Breast epithelium (tissue), 3 donors: ENCODE data around the gene GFOD2.

ENCODE experiments used
- POLR2A ChIP-seq: fragments of 450-650 bp; IDR thresholded peaks from one replicate; pipeline ENCODE4 v1.6.1; 2016; ENCODE audit warnings: antibody characterized with exemption, mild to moderate bottlenecking, moderate library complexity
- POLR2AphosphoS5 ChIP-seq, 3 donors: sonication (generic); formaldehyde crosslinking; IDR thresholded peaks; one replicate each; pipeline ENCODE4 v1.6.1; 2017; ENCODE audit warnings: antibody characterized with exemption in 3 of 3
- TF ChIP-seq, protein P1 (sequence below), 3 donors: fragments of 450-650 bp; IDR thresholded peaks; one replicate each; pipeline ENCODE4 v1.5.1; 2016 to 2017; ENCODE audit warnings: antibody characterized with exemption in 3 of 3, mild to moderate bottlenecking in 3 of 3, moderate library complexity in 3 of 3

DNA sequence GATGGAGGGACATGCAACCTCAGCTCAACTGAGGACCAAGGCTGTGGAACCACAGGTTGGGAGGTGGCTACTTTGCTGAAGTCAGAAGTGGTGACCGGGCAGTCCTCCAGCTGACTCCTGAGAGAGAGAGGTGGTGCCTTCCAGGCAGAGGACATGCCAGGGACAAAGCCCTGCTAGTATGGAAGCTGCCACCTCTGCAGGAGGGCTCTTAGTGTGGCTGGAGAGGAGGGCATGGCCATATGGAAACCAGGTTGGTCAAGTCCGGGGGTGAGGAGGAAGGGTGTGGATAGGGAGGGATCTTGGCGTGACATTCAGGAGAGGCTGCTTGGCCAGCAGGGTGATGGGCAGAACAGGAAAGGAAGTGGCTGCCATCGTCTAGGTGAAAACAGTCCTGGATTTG lies 46.8 kb downstream of the GFOD2 start:
- TF ChIP-seq POLR2A (no peak), POLR2AphosphoS5 (IDR thresholded peaks at IDR 0.05) (no peak)
- TF ChIP-seq, protein P1, sequence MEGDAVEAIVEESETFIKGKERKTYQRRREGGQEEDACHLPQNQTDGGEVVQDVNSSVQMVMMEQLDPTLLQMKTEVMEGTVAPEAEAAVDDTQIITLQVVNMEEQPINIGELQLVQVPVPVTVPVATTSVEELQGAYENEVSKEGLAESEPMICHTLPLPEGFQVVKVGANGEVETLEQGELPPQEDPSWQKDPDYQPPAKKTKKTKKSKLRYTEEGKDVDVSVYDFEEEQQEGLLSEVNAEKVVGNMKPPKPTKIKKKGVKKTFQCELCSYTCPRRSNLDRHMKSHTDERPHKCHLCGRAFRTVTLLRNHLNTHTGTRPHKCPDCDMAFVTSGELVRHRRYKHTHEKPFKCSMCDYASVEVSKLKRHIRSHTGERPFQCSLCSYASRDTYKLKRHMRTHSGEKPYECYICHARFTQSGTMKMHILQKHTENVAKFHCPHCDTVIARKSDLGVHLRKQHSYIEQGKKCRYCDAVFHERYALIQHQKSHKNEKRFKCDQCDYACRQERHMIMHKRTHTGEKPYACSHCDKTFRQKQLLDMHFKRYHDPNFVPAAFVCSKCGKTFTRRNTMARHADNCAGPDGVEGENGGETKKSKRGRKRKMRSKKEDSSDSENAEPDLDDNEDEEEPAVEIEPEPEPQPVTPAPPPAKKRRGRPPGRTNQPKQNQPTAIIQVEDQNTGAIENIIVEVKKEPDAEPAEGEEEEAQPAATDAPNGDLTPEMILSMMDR (IDR thresholded peaks at IDR 0.05), result no peak
